ENCODE results near the gene TTLL11.

Gene TTLL11

DNA sequence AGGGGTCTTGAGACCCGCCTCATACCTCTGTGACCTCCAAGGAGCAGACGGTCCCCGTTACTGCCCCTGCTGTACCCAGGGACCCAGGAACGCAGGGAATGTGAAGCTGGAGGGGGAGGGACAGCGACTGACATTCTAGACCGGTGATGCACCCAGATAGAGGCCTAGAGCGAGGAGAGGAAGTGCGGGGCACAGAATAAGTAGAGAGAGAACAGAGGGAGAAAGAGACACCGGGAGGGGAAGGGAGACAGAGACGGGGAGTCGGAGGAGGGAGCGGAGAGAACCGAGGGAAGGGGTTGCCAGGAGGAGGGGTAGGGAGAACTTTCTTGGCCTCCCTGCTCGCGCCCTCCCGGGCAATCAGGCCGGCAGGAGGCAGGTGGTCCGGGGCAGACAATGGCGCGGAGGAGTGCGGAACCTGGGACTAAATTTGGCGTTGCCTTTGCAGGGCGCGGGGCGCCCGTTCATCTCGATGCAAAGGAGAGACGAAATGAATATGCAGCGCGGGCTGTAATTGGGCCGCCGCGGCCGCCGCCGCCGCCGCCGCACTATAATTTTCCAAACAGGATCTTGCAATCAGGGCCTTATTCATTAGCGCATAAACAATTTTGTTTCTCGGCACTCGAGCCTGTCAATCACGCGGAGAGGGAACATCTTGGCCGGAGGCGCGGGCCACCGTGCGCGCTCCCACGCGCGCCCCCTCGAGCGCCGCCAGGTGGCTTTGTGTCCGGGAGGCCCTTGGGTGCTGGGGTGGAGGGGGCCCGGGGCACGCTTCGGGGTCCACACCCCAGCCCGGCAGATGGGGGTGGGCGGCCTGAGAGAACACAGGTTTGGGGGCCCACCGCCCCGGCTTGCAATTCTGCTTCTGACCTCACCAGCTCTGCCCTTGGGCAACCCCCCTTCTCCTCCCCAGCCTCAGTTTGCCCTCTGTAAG is 33.5 kb upstream of the TTLL11 start:
- H3K27me3 ChIP-seq (ENCODE audit: insufficient read depth, low read length, poor library complexity), result no peaks in the 10 kb centered on the region
- peak; percentile 91 for DNase-seq
- peak overlapping the region; percentile 45 for H3K9ac ChIP-seq (ENCODE audit: low read length)
- no peak overlapping the region for H4K8ac ChIP-seq (ENCODE audit: low read depth, low read length)
- no peak overlapping the region for H2AK5ac ChIP-seq (ENCODE audit: low read length)
- H4K5ac ChIP-seq (ENCODE audit: low read length), result no peak overlapping the region
- peak overlapping the region; percentile 26 for H3K4me3 ChIP-seq (ENCODE audit: low read length)
- no peak overlapping the region for H3K27ac ChIP-seq (ENCODE audit: low read depth, low read length)
- peaks cover 3% of the 10 kb centered on the region for H3K4me1 ChIP-seq (ENCODE audit: control insufficient read depth, low read depth, low read length)
- no peak overlapping the region for H3K23ac ChIP-seq (ENCODE audit: low read length)
- no peak overlapping the region for H2BK120ac ChIP-seq (ENCODE audit: low read depth, low read length)
- no peaks in the 10 kb centered on the region for H3K79me2 ChIP-seq (ENCODE audit: control insufficient read depth, insufficient read depth, low read length)
- no peaks in the 10 kb centered on the region for H3K79me1 ChIP-seq (ENCODE audit: low read length)
- H3K18ac ChIP-seq (ENCODE audit: low read length), result no peak overlapping the region
- H3K4ac ChIP-seq (ENCODE audit: low read depth, low read length), result no peak overlapping the region
- H3K56ac ChIP-seq (ENCODE audit: low read length), result peak overlapping the region; percentile 52
- no peak overlapping the region for H2BK5ac ChIP-seq (ENCODE audit: low read length)
- peak overlapping the region; percentile 81 for H3K4me2 ChIP-seq (ENCODE audit: low read length)
- H2BK15ac ChIP-seq (replicated peaks; ENCODE audit: low read depth), result no peak overlapping the region
- no peaks in the 10 kb centered on the region for H3K36me3 ChIP-seq (ENCODE audit: control insufficient read depth, insufficient read depth, low read length)
- WGBS (ENCODE audit: extremely low coverage, insufficient coverage, low lambda C conversion rate), result no CpG with 5 or more reads among the region's 64 CpGs

DNA sequence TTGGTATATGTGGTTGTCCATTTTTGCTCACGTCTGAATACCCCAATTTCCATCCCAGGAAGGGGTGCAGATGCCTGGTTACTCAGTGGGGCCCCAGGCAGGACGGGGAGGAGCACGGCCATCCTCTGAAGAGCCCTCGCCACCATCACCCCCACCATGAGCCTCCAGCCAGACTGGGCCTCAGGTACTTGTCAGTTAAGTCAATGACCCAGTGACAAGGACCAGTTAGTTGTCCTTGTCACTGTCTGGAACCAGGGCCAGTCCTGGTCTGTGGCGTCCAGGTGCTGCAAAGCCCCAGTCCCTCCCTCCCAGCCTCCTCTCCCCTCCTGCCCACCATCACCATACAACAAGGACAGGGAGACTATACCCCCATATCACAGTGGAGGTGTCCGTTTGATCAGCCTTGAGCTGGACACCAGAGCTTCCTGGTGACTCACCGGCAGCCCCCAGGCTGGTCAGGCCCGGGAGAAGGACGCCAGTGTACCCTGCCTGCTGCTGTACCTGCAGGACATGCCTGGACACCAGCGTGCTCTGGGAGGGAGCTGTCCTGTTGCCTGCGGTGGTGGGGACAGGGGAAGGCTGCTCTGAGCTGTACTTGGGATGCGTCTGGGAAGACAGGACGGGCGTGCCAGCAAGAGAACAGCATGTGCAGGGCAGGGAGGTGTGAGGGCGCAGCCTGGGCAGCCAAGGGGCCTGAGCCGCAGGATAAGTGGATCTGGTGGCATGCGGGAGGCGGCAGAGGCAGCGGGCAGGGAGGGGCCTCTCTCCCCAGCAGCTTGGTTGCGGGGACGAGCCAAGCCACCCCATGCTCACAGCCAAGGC is 32.6 kb upstream of the TTLL11 start:
- H3K4me1 ChIP-seq (ENCODE audit: control insufficient read depth, low read depth, low read length), result no peaks in the 10 kb centered on the region
- H3K56ac ChIP-seq (ENCODE audit: low read length), result peak overlapping the region; percentile 52
- WGBS (ENCODE audit: extremely low coverage, insufficient coverage, low lambda C conversion rate), result no CpG with 5 or more reads among the region's 21 CpGs
- H3K4me2 ChIP-seq (ENCODE audit: low read length), result peak overlapping the region; percentile 81
- H3K27ac ChIP-seq (ENCODE audit: low read depth, low read length), result no peak overlapping the region
- no peak overlapping the region for H2AK5ac ChIP-seq (ENCODE audit: low read length)
- no peak overlapping the region for H3K18ac ChIP-seq (ENCODE audit: low read length)
- H3K79me1 ChIP-seq (ENCODE audit: low read length), result no peaks in the 10 kb centered on the region
- no peak overlapping the region for H3K4me3 ChIP-seq (ENCODE audit: low read length)
- no peaks in the 10 kb centered on the region for H3K27me3 ChIP-seq (ENCODE audit: insufficient read depth, low read length, poor library complexity)
- no peak overlapping the region for H2BK15ac ChIP-seq (replicated peaks; ENCODE audit: low read depth)
- no peak overlapping the region for H3K4ac ChIP-seq (ENCODE audit: low read depth, low read length)
- H3K23ac ChIP-seq (ENCODE audit: low read length), result no peak overlapping the region
- no peak overlapping the region for H2BK120ac ChIP-seq (ENCODE audit: low read depth, low read length)
- H2BK5ac ChIP-seq (ENCODE audit: low read length), result no peak overlapping the region
- H3K36me3 ChIP-seq (ENCODE audit: control insufficient read depth, insufficient read depth, low read length), result no peaks in the 10 kb centered on the region
- H4K8ac ChIP-seq (ENCODE audit: low read depth, low read length), result no peak overlapping the region
- DNase-seq, result peak; percentile 56
- no peak overlapping the region for H4K5ac ChIP-seq (ENCODE audit: low read length)
- peak overlapping the region; percentile 0 for H3K9ac ChIP-seq (ENCODE audit: low read length)
- H3K79me2 ChIP-seq (ENCODE audit: control insufficient read depth, insufficient read depth, low read length), result no peaks in the 10 kb centered on the region

DNA sequence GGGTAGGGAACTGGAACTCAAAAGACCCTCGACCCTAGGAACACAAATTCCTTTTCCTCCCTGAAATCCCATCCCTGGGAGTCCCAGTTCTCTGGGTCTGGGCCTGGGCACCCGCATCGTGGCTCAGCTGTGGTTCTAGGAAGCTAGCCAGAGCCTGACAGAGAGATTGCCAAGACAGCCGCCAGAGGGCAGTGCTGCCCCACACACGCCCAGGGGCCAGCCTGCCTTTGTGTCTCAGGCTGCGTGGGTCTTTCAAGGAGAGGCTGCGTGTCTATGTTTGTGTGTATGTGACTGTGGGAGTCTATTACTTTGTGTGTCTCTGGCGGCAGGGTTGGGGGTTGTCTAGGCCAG is 32.0 kb upstream of the TTLL11 start:
- H2BK120ac ChIP-seq (ENCODE audit: low read depth, low read length), result no peak overlapping the region
- no CpG with 5 or more reads among the region's 8 CpGs for WGBS (ENCODE audit: extremely low coverage, insufficient coverage, low lambda C conversion rate)
- H3K4me3 ChIP-seq (ENCODE audit: low read length), result no peak overlapping the region
- H3K36me3 ChIP-seq (ENCODE audit: control insufficient read depth, insufficient read depth, low read length), result no peaks in the 10 kb centered on the region
- H2BK15ac ChIP-seq (replicated peaks; ENCODE audit: low read depth), result no peak overlapping the region
- H3K4ac ChIP-seq (ENCODE audit: low read depth, low read length), result no peak overlapping the region
- no peak overlapping the region for H2BK5ac ChIP-seq (ENCODE audit: low read length)
- no peak overlapping the region for H3K27ac ChIP-seq (ENCODE audit: low read depth, low read length)
- no peak overlapping the region for H3K23ac ChIP-seq (ENCODE audit: low read length)
- no peak overlapping the region for H2AK5ac ChIP-seq (ENCODE audit: low read length)
- no peaks in the 10 kb centered on the region for H3K27me3 ChIP-seq (ENCODE audit: insufficient read depth, low read length, poor library complexity)
- no peak overlapping the region for H4K8ac ChIP-seq (ENCODE audit: low read depth, low read length)
- H3K56ac ChIP-seq (ENCODE audit: low read length), result no peak overlapping the region
- no peak overlapping the region for H3K9ac ChIP-seq (ENCODE audit: low read length)
- H3K4me1 ChIP-seq (ENCODE audit: control insufficient read depth, low read depth, low read length), result no peaks in the 10 kb centered on the region
- no peaks in the 10 kb centered on the region for H3K79me1 ChIP-seq (ENCODE audit: low read length)
- H4K5ac ChIP-seq (ENCODE audit: low read length), result no peak overlapping the region
- peak; percentile 77 for DNase-seq
- no peak overlapping the region for H3K4me2 ChIP-seq (ENCODE audit: low read length)
- H3K79me2 ChIP-seq (ENCODE audit: control insufficient read depth, insufficient read depth, low read length), result no peaks in the 10 kb centered on the region
- H3K18ac ChIP-seq (ENCODE audit: low read length), result no peak overlapping the region

DNA sequence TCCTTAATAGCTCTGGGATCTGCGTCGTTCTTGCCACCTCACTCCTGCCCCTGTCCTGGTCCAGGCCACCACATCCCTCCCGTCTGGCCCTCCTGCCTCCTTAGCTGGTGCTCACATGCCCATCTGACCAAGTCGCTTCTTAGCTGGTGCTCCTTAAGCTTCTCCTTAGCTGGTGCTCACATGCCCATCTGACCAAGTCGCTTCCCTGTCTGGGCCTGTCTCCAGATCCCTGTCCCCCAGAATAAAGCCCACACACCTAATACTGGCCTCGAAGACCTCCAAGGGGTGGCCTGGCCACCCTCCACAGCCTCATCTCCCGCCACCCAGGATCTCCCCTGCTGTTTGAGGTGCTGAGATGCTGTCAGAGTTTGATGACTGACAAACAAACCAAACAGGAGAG is 31.4 kb upstream of the TTLL11 start:
- no peak overlapping the region for H3K4me2 ChIP-seq (ENCODE audit: low read length)
- no peak overlapping the region for H3K56ac ChIP-seq (ENCODE audit: low read length)
- no peaks in the 10 kb centered on the region for H3K4me1 ChIP-seq (ENCODE audit: control insufficient read depth, low read depth, low read length)
- no peak overlapping the region for H2BK120ac ChIP-seq (ENCODE audit: low read depth, low read length)
- DNase-seq, result no peak
- no peak overlapping the region for H2AK5ac ChIP-seq (ENCODE audit: low read length)
- H3K27ac ChIP-seq (ENCODE audit: low read depth, low read length), result no peak overlapping the region
- WGBS (ENCODE audit: extremely low coverage, insufficient coverage, low lambda C conversion rate), result no CpG with 5 or more reads among the region's 7 CpGs
- H3K23ac ChIP-seq (ENCODE audit: low read length), result no peak overlapping the region
- no peak overlapping the region for H2BK15ac ChIP-seq (replicated peaks; ENCODE audit: low read depth)
- H4K8ac ChIP-seq (ENCODE audit: low read depth, low read length), result no peak overlapping the region
- no peak overlapping the region for H3K18ac ChIP-seq (ENCODE audit: low read length)
- no peaks in the 10 kb centered on the region for H3K27me3 ChIP-seq (ENCODE audit: insufficient read depth, low read length, poor library complexity)
- no peak overlapping the region for H4K5ac ChIP-seq (ENCODE audit: low read length)
- no peaks in the 10 kb centered on the region for H3K79me1 ChIP-seq (ENCODE audit: low read length)
- H2BK5ac ChIP-seq (ENCODE audit: low read length), result no peak overlapping the region
- no peaks in the 10 kb centered on the region for H3K79me2 ChIP-seq (ENCODE audit: control insufficient read depth, insufficient read depth, low read length)
- no peak overlapping the region for H3K4me3 ChIP-seq (ENCODE audit: low read length)
- no peaks in the 10 kb centered on the region for H3K36me3 ChIP-seq (ENCODE audit: control insufficient read depth, insufficient read depth, low read length)
- H3K4ac ChIP-seq (ENCODE audit: low read depth, low read length), result no peak overlapping the region
- no peak overlapping the region for H3K9ac ChIP-seq (ENCODE audit: low read length)

DNA sequence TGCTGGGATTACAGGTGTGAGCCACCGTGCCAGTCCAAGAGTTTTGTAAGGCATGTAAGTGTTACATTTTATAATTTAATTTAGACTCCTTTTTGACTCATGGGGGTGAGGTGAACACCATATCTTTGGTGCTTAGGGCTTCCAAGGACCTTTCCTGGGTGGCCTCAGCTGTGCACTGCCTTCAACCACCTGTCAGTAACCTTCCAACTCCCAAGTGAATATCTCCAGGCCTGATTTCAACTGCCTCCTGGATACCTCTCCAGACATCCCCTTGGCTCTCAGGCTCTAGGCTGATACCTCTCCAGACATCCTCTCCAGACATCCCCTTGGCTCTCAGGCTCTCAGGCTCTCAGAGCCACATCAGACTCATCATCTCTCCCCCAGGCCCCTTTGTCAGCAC is 30.9 kb upstream of the TTLL11 start:
- H3K27ac ChIP-seq (ENCODE audit: low read depth, low read length), result no peak overlapping the region
- H3K4me2 ChIP-seq (ENCODE audit: low read length), result no peak overlapping the region
- H3K36me3 ChIP-seq (ENCODE audit: control insufficient read depth, insufficient read depth, low read length), result no peaks in the 10 kb centered on the region
- H2BK120ac ChIP-seq (ENCODE audit: low read depth, low read length), result no peak overlapping the region
- no peak for DNase-seq
- no peak overlapping the region for H2BK15ac ChIP-seq (replicated peaks; ENCODE audit: low read depth)
- H3K27me3 ChIP-seq (ENCODE audit: insufficient read depth, low read length, poor library complexity), result no peaks in the 10 kb centered on the region
- H3K4me1 ChIP-seq (ENCODE audit: control insufficient read depth, low read depth, low read length), result no peaks in the 10 kb centered on the region
- no peak overlapping the region for H2BK5ac ChIP-seq (ENCODE audit: low read length)
- H3K56ac ChIP-seq (ENCODE audit: low read length), result no peak overlapping the region
- H4K5ac ChIP-seq (ENCODE audit: low read length), result no peak overlapping the region
- no peak overlapping the region for H4K8ac ChIP-seq (ENCODE audit: low read depth, low read length)
- H3K4me3 ChIP-seq (ENCODE audit: low read length), result no peak overlapping the region
- no peak overlapping the region for H3K4ac ChIP-seq (ENCODE audit: low read depth, low read length)
- no CpG with 5 or more reads among the region's 1 CpG for WGBS (ENCODE audit: extremely low coverage, insufficient coverage, low lambda C conversion rate)
- H3K79me2 ChIP-seq (ENCODE audit: control insufficient read depth, insufficient read depth, low read length), result no peaks in the 10 kb centered on the region
- no peaks in the 10 kb centered on the region for H3K79me1 ChIP-seq (ENCODE audit: low read length)
- H3K9ac ChIP-seq (ENCODE audit: low read length), result no peak overlapping the region
- H3K23ac ChIP-seq (ENCODE audit: low read length), result no peak overlapping the region
- H2AK5ac ChIP-seq (ENCODE audit: low read length), result no peak overlapping the region
- no peak overlapping the region for H3K18ac ChIP-seq (ENCODE audit: low read length)
